Measurements from ENCODE around the gene CTU2. TPM values are rescaled to one million over a fixed set of nuclear protein-coding genes. Genes with fewer than 3 reads are reported as not detected.

The CTU2 gene
- total RNA-seq, 4 donors from 2014 or later, result 6.0 to 19.9 (median 10.7) TPM

- H3K27ac ChIP-seq, result no peak overlapping the region
- TF ChIP-seq POLR2A (IDR thresholded peaks at IDR 0.05) (no peak), CTCF (IDR thresholded peaks at IDR 0.05) (no peak), EP300 (IDR thresholded peaks at IDR 0.05) (no peak), POLR2AphosphoS5 (IDR thresholded peaks at IDR 0.05) (no peak)
- peaks cover 0 to 22% of the 10 kb centered on the region in 2 donors for H3K36me3 ChIP-seq
- no peaks in the 10 kb centered on the region for H3K27me3 ChIP-seq
- ATAC-seq, result no peak
- H3K4me1 ChIP-seq, result peaks cover 0 to 30% (median 11%) of the 10 kb centered on the region in 3 donors
- no peaks in the 10 kb centered on the region for H3K9me3 ChIP-seq
- H3K4me3 ChIP-seq, result no peak overlapping the region
- WGBS, 2 donors (ENCODE audit: low coverage in 1 of 2), result 65 to 71% methylated on average over 2 to 10 of the region's 10 CpGs
Measured at GRCh38 chr16:88661468-88661867, 44.8 kb upstream of the CTU2 start.

- Histone ChIP-seq H3K4me1 (peaks cover 0 to 30% (median 11%) of the 10 kb centered on the region in 3 donors), H3K4me3 (peak overlapping the region; percentile 74 to 81), H3K27ac (peak overlapping the region; percentile 62 to 91 (median 88)), H3K27me3 (no peaks in the 10 kb centered on the region), H3K9me3 (no peaks in the 10 kb centered on the region), H3K36me3 (peaks cover 0 to 13% of the 10 kb centered on the region in 2 donors)
- no peak for TF ChIP-seq CTCF (IDR thresholded peaks at IDR 0.05)
- TF ChIP-seq POLR2AphosphoS5 (IDR thresholded peaks at IDR 0.05), result no peak
- TF ChIP-seq POLR2A (IDR thresholded peaks at IDR 0.05), result no peak
- no peak for TF ChIP-seq EP300 (IDR thresholded peaks at IDR 0.05)
- ATAC-seq, result no peak
- 0 to 17% methylated on average over 4 to 6 of the region's 49 CpGs for WGBS, 2 donors (ENCODE audit: low coverage in 1 of 2)
Measured at GRCh38 chr16:88662222-88662842, 44.0 kb upstream of the CTU2 start.

GRCh38 chr16:88662843-88663606 is 43.3 kb upstream of the CTU2 start, which contains the start of gene MVD:
Gene MVD, minus strand, starts transcription at chr16:88663091. Its CDS starts 11 bp downstream, at chr16:88663080.
- H3K27ac ChIP-seq, result peak within 1 kb of the TSS; percentile 62 to 91 (median 88)
- H3K9me3 ChIP-seq, result no peaks in the 10 kb centered on the region
- H3K36me3 ChIP-seq, result peaks cover 0 to 6% of the 10 kb centered on the region in 2 donors
- no CpG with 5 or more reads among the region's 88 CpGs for WGBS, 2 donors (ENCODE audit: low coverage in 1 of 2)
- H3K4me3 ChIP-seq, result peak within 1 kb of the TSS; percentile 74 to 81
- H3K27me3 ChIP-seq, result no peaks in the 10 kb centered on the region
- peak; percentile 99 for ATAC-seq
- H3K4me1 ChIP-seq, result peaks cover 0 to 30% (median 11%) of the 10 kb centered on the region in 3 donors
- peak in 2 of 4 experiments; percentile 19 to 26 for TF ChIP-seq CTCF (IDR thresholded peaks at IDR 0.05)
- peak; percentile 79 for TF ChIP-seq POLR2AphosphoS5 (IDR thresholded peaks at IDR 0.05)
- no peak for TF ChIP-seq EP300 (IDR thresholded peaks at IDR 0.05)
- peak; percentile 70 to 84 for TF ChIP-seq POLR2A (IDR thresholded peaks at IDR 0.05)

GRCh38 chr16:88665148-88665547 is 41.2 kb upstream of the CTU2 start:
- TF ChIP-seq POLR2A (IDR thresholded peaks at IDR 0.05) (no peak), EP300 (IDR thresholded peaks at IDR 0.05) (no peak), CTCF (IDR thresholded peaks at IDR 0.05) (no peak), POLR2AphosphoS5 (IDR thresholded peaks at IDR 0.05) (no peak)
- Histone ChIP-seq H3K4me3 (no peak overlapping the region), H3K27ac (no peak overlapping the region), H3K9me3 (no peaks in the 10 kb centered on the region), H3K4me1 (peaks cover 0 to 30% (median 11%) of the 10 kb centered on the region in 3 donors), H3K27me3 (no peaks in the 10 kb centered on the region), H3K36me3 (peaks cover 0 to 4% of the 10 kb centered on the region in 2 donors)
- WGBS, 2 donors (ENCODE audit: low coverage in 1 of 2), result 70 to 74% methylated on average over 4 of the region's 4 CpGs
- ATAC-seq, result no peak

Measured in gastroesophageal sphincter (tissue), 4 donors.